PC-9 (cell line): ENCODE measurements around the gene TIAM2. TPM values are rescaled to one million over a fixed set of nuclear protein-coding genes. Genes with fewer than 3 reads are reported as not detected.

Experiments used
- BruUV-seq: library from RNA; stranded (reverse); fragments of 400-500 nt; replicated peaks from 2 replicates; lab custom pipeline; 2021; lab: Mats Ljungman, UMichigan
- CTCF ChIA-PET: fragments of 300-600 bp; sonication (Branson Sonifier 250); formaldehyde crosslinking; loops from one replicate; lab custom pipeline; 2022; ENCODE audit warnings: antibody characterized with exemption; lab: Charles Lee
- POLR2A ChIA-PET: fragments of 300-600 bp; sonication (Branson Sonifier 250); formaldehyde crosslinking; loops from one replicate; lab custom pipeline; 2022; ENCODE audit warnings: antibody characterized with exemption; ENCODE audit not compliant: unreplicated experiment; lab: Charles Lee
- DNase-seq, 2 experiments: peaks; one replicate each; pipeline versions ENCODE4 v3.0.0 to v3.0.0-alpha.2; 2015 to 2022; ENCODE audit warnings: mixed read lengths in 1 of 2
- H2AFZ ChIP-seq: fragments of 200-600 bp; sonication (generic); 2 replicates; pipeline ENCODE4 v1.8.1; 2017; ENCODE audit warnings: antibody characterized with exemption
- H3F3A ChIP-seq: fragments of 200-600 bp; sonication (generic); 2 replicates; pipeline ENCODE4 v1.8.1; 2017; ENCODE audit warnings: antibody characterized with exemption, mild to moderate bottlenecking, low read depth; ENCODE audit not compliant: insufficient read depth
- H3K27ac ChIP-seq: fragments of 200-600 bp; sonication (generic); 2 replicates; pipeline ENCODE4 v1.6.1; 2016; ENCODE audit warnings: mixed run types
- H3K27me3 ChIP-seq: fragments of 200-600 bp; sonication (generic); 2 replicates; pipeline ENCODE4 v1.6.1; 2016; ENCODE audit warnings: low read depth, mixed run types; ENCODE audit not compliant: insufficient read depth
- H3K36me3 ChIP-seq: fragments of 200-600 bp; sonication (generic); 2 replicates; pipeline ENCODE4 v1.6.1; 2016; ENCODE audit warnings: low read depth, mixed run types
- H3K4me1 ChIP-seq: fragments of 200-600 bp; sonication (generic); replicated peaks from 2 replicates; pipeline ENCODE4 v1.6.1; 2016; ENCODE audit warnings: mixed run types; ENCODE audit not compliant: insufficient read depth
- H3K4me2 ChIP-seq: fragments of 200-600 bp; sonication (generic); 2 replicates; pipeline ENCODE4 v1.6.1; 2017; ENCODE audit warnings: mixed run types
- H3K4me3 ChIP-seq: fragments of 200-600 bp; sonication (generic); 2 replicates; pipeline ENCODE4 v1.6.1; 2016; ENCODE audit warnings: mixed run types
- H3K79me2 ChIP-seq: fragments of 200-600 bp; sonication (generic); 2 replicates; pipeline ENCODE4 v1.6.1; 2017; ENCODE audit warnings: low read depth, mixed run types
- H3K9me2 ChIP-seq: fragments of 200-600 bp; sonication (generic); 2 replicates; pipeline ENCODE4 v1.8.1; 2017; ENCODE audit warnings: mild to moderate bottlenecking; ENCODE audit not compliant: insufficient read depth
- H3K9me3 ChIP-seq: fragments of 200-600 bp; sonication (generic); 2 replicates; pipeline ENCODE4 v1.8.1; 2016; ENCODE audit warnings: low read depth; ENCODE audit not compliant: insufficient read depth
- H4K20me1 ChIP-seq: fragments of 200-600 bp; sonication (generic); 2 replicates; pipeline ENCODE4 v1.8.1; 2017; ENCODE audit not compliant: insufficient read depth
- EZH2 ChIP-seq: fragments of 200-600 bp; sonication (generic); IDR thresholded peaks from 2 replicates; pipeline ENCODE4 v1.8.0; 2017; ENCODE audit warnings: antibody characterized with exemption, low read depth
- intact Hi-C: fragments of 100-400 bp; cut with micrococcal nuclease; formaldehyde crosslinking; loops from one replicate; pipeline ENCODE4 v1.10.0; 2022; ENCODE audit not compliant: unreplicated experiment
- total RNA-seq: library from RNA; stranded (reverse); gene quantifications from 2 replicates; pipeline ENCODE4 v1.2.3, GENCODE V29; 2021
- TF ChIP-seq, protein P1 (sequence below): fragments of 200-600 bp; sonication (generic); conservative IDR thresholded peaks from 2 replicates; pipeline ENCODE4 v1.6.1; 2017; ENCODE audit warnings: mixed run types, antibody characterized with exemption, mild to moderate bottlenecking, moderate library complexity

TIAM2 gene
- total RNA-seq, 1 experiment from 2014 or later = 11.4 TPM

DNA sequence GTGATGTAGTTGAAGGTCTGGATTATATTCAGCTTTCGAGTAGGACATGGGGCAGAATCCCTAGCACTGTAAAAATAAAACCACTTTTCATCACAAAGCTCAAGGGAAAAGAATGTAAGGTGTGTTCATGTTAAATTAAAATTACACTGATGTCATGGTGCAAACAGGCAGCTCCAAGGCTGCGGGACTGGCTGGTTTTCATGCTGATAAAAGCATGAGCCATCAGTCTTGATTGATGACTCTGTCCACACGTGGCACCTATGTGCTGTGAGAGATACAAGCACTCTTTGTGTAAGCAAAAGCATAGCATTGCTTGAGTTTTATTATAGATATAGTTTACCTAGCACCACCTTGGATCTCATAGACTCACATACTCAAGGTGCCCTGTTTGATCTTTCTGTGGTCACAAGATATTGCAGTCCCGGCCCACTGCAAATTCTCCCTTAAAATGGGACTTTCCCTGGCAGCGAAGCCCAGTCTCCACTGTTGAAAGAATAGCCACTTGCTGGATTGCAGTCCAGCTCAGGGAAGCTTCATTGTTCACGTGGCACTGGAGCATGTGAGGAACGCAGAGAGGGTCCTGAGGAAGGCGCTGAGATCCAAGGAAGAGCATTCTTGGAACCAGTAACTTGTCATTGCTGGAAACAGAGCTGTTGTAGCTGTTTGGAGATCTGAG lies 90.6 kb downstream of the TIAM2 start:
- ChIA-PET CTCF (no interaction called here), POLR2A (interaction anchor here (0.6 kb wide), 1 partner anchor 31 kb away, joined by 6 read pairs; no protein-coding TSS in a partner anchor)
- H2AFZ ChIP-seq = no peak overlapping the region
- H3K4me1 ChIP-seq = peaks cover 18% of the 10 kb centered on the region
- peak overlapping the region; percentile 38 for H3K4me2 ChIP-seq
- no peaks in the 10 kb centered on the region for H3K27me3 ChIP-seq
- H4K20me1 ChIP-seq = no peaks in the 10 kb centered on the region
- no peaks in the 10 kb centered on the region for H3K79me2 ChIP-seq
- peak; percentile 59 to 91 for DNase-seq
- TF ChIP-seq, protein P1, sequence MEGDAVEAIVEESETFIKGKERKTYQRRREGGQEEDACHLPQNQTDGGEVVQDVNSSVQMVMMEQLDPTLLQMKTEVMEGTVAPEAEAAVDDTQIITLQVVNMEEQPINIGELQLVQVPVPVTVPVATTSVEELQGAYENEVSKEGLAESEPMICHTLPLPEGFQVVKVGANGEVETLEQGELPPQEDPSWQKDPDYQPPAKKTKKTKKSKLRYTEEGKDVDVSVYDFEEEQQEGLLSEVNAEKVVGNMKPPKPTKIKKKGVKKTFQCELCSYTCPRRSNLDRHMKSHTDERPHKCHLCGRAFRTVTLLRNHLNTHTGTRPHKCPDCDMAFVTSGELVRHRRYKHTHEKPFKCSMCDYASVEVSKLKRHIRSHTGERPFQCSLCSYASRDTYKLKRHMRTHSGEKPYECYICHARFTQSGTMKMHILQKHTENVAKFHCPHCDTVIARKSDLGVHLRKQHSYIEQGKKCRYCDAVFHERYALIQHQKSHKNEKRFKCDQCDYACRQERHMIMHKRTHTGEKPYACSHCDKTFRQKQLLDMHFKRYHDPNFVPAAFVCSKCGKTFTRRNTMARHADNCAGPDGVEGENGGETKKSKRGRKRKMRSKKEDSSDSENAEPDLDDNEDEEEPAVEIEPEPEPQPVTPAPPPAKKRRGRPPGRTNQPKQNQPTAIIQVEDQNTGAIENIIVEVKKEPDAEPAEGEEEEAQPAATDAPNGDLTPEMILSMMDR = no peak
- no peak for TF ChIP-seq EZH2
- H3K9me3 ChIP-seq = no peaks in the 10 kb centered on the region
- peaks cover 8% of the 10 kb centered on the region; the same call in 1 of the 2 replicates for H3F3A ChIP-seq
- H3K4me3 ChIP-seq = no peak overlapping the region
- H3K27ac ChIP-seq = peak overlapping the region; percentile 56
- no peaks in the 10 kb centered on the region for H3K36me3 ChIP-seq
- intact Hi-C loops = loop anchor here (1.0 to 5.0 kb wide), 2 partner anchors 18 to 87 kb away; no protein-coding TSS in a partner anchor
- BruUV-seq = TSS peak; percentile 89
- no peaks in the 10 kb centered on the region for H3K9me2 ChIP-seq

DNA sequence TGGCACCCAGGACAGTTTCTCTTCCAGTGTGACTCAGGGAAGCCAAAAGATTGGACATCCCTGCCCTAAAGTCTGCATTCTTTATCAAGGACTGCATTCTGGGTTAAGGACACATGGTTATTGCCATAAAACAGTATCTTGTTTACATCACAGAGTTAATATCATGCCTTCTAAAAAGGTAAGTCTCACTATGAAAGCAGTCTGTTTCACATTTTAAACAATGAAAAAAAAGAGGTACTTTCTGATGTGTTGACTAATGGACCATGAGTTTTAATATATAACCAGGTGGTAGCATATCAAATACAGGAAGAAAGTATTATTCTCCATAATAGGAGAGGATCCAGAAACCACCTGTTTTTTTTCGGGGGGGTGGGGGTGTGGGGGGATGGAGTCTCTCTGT lies 93.7 kb downstream of the TIAM2 start:
- intact Hi-C loops = loop anchor here (5.0 kb wide), 1 partner anchor 83 kb away; no protein-coding TSS in a partner anchor

DNA sequence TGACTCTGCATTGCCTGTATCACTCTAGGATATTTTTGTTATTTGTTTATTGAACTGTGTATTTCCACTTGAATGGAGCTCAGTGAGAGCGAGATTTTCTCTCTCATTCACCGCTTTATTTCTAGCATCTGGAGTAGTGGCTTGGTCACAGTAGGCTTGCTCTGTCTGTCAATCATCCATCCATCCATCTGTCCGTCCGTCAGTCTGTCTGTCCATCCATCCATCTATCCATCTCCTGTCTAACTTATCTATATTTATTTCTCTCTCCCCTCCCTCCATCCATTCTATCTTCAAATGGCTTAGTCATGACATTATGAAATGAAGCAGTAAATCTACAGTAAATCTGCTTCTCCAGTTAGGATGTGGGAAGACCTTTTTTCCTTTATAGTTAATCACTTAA lies 94.6 kb downstream of the TIAM2 start:
- Histone ChIP-seq H3K79me2 (no peaks in the 10 kb centered on the region), H3K9me2 (no peaks in the 10 kb centered on the region), H3K27ac (no peak overlapping the region), H4K20me1 (no peaks in the 10 kb centered on the region), H3F3A (peaks cover 8% of the 10 kb centered on the region; the same call in 1 of the 2 replicates), H3K27me3 (no peaks in the 10 kb centered on the region), H3K4me2 (no peak overlapping the region), H3K4me1 (peaks cover 15% of the 10 kb centered on the region), H3K9me3 (no peaks in the 10 kb centered on the region), H2AFZ (no peak overlapping the region), H3K4me3 (no peak overlapping the region), H3K36me3 (no peaks in the 10 kb centered on the region)
- intact Hi-C loops = loop anchor here (5.0 kb wide), 1 partner anchor 83 kb away; no protein-coding TSS in a partner anchor
- no peak for DNase-seq
- no TSS peak for BruUV-seq
- CTCF ChIA-PET = no interaction called here
- POLR2A ChIA-PET = interaction anchor here (0.6 kb wide), 1 partner anchor 535 kb away, joined by 5 read pairs; no protein-coding TSS in a partner anchor
- TF ChIP-seq, protein P1 = no peak
- TF ChIP-seq EZH2 = no peak

More for the DNA sequence above, 93.7 kb downstream of the TIAM2 start:
- no peaks in the 10 kb centered on the region for H3K9me3 ChIP-seq
- POLR2A ChIA-PET = no interaction called here
- no peak overlapping the region for H2AFZ ChIP-seq
- DNase-seq = no peak
- no peak overlapping the region for H3K27ac ChIP-seq
- TF ChIP-seq EZH2 = no peak
- TF ChIP-seq, protein P1 = no peak
- H3K4me1 ChIP-seq = peaks cover 18% of the 10 kb centered on the region
- BruUV-seq = no TSS peak
- CTCF ChIA-PET = no interaction called here
- no peaks in the 10 kb centered on the region for H3K36me3 ChIP-seq
- no peak overlapping the region for H3K4me2 ChIP-seq
- no peak overlapping the region for H3K4me3 ChIP-seq
- no peaks in the 10 kb centered on the region for H4K20me1 ChIP-seq
- H3K27me3 ChIP-seq = no peaks in the 10 kb centered on the region
- H3K79me2 ChIP-seq = no peaks in the 10 kb centered on the region
- peaks cover 8% of the 10 kb centered on the region; the same call in 1 of the 2 replicates for H3F3A ChIP-seq
- no peaks in the 10 kb centered on the region for H3K9me2 ChIP-seq
